MM.1S (cell line): ENCODE results near the gene GFPT1.
"Not testable (repeated sequence)": the region's sequence is repeated elsewhere in the genome, so short reads cannot be mapped to it uniquely, and the experiment has no call there.

Source experiments
- DNase-seq: peaks from one replicate; pipeline ENCODE4 v3.0.0-alpha.2; 2015
- H2AFZ ChIP-seq: fragments of 300-600 bp; sonication (generic); 2 replicates; pipeline ENCODE4 v1.6.0; 2016; ENCODE audit warnings: antibody characterized with exemption, low read length
- H3F3A ChIP-seq: fragments of 300-600 bp; sonication (generic); 2 replicates; pipeline ENCODE4 v1.6.1; 2016; ENCODE audit warnings: mild to moderate bottlenecking, antibody characterized with exemption, low read length, moderate library complexity, mixed read lengths; ENCODE audit not compliant: insufficient read depth
- H3K27ac ChIP-seq: fragments of 300-600 bp; sonication (generic); 2 replicates; pipeline ENCODE4 v1.5.1; 2016; ENCODE audit warnings: mild to moderate bottlenecking, low read length
- H3K27me3 ChIP-seq: fragments of 300-600 bp; sonication (generic); replicated peaks from 2 replicates; pipeline ENCODE4 v1.6.0; 2016; ENCODE audit warnings: low read length; ENCODE audit not compliant: insufficient read depth
- H3K36me3 ChIP-seq: fragments of 300-600 bp; sonication (generic); replicated peaks from 2 replicates; pipeline ENCODE4 v1.6.1; 2016; ENCODE audit warnings: mild to moderate bottlenecking, low read length, mixed read lengths; ENCODE audit not compliant: insufficient read depth
- H3K4me1 ChIP-seq: fragments of 300-600 bp; sonication (generic); 2 replicates; pipeline ENCODE4 v1.6.1; 2016; ENCODE audit warnings: low read length, mixed read lengths
- H3K4me2 ChIP-seq: fragments of 300-600 bp; sonication (generic); 2 replicates; pipeline ENCODE4 v1.6.0; 2016; ENCODE audit warnings: low read depth, low read length
- H3K4me3 ChIP-seq: fragments of 300-600 bp; sonication (generic); 2 replicates; pipeline ENCODE4 v1.5.1; 2016; ENCODE audit warnings: low read length, mixed read lengths
- H3K79me2 ChIP-seq: fragments of 300-600 bp; sonication (generic); 2 replicates; pipeline ENCODE4 v1.6.1; 2016; ENCODE audit warnings: mixed run types, low read length, mixed read lengths
- H3K9ac ChIP-seq: fragments of 300-600 bp; sonication (generic); 2 replicates; pipeline ENCODE4 v1.6.1; 2016; ENCODE audit warnings: low read length, mixed read lengths
- H3K9me2 ChIP-seq: fragments of 300-600 bp; sonication (generic); replicated peaks from 2 replicates; pipeline ENCODE4 v1.6.1; 2016; ENCODE audit warnings: mild to moderate bottlenecking, low read length, mixed read lengths; ENCODE audit not compliant: insufficient read depth
- H3K9me3 ChIP-seq: fragments of 300-600 bp; sonication (generic); replicated peaks from 2 replicates; pipeline ENCODE4 v1.6.1; 2016; ENCODE audit warnings: mild to moderate bottlenecking, low read length, mixed read lengths; ENCODE audit not compliant: insufficient read depth
- H4K20me1 ChIP-seq: fragments of 300-600 bp; sonication (generic); 2 replicates; pipeline ENCODE4 v1.6.1; 2016; ENCODE audit warnings: mild to moderate bottlenecking, low read length, moderate library complexity, mixed read lengths; ENCODE audit not compliant: insufficient read depth
- EZH2 ChIP-seq: fragments of 300-600 bp; sonication (generic); optimal IDR thresholded peaks from 2 replicates; pipeline ENCODE3; 2017; ENCODE audit warnings: low read depth, mild to moderate bottlenecking, antibody characterized with exemption, low read length, mixed read lengths
- EZH2phosphoT487 ChIP-seq: fragments of 300-600 bp; sonication (generic); IDR thresholded peaks from 2 replicates; pipeline ENCODE4 v1.6.1; 2018; ENCODE audit warnings: antibody characterized with exemption, low read length
- TF ChIP-seq, protein P1 (sequence below): fragments of 300-600 bp; sonication (generic); IDR thresholded peaks from 2 replicates; pipeline ENCODE4 v1.5.1; 2016; ENCODE audit warnings: antibody characterized with exemption, low read length, mixed read lengths

The GFPT1 gene

DNA sequence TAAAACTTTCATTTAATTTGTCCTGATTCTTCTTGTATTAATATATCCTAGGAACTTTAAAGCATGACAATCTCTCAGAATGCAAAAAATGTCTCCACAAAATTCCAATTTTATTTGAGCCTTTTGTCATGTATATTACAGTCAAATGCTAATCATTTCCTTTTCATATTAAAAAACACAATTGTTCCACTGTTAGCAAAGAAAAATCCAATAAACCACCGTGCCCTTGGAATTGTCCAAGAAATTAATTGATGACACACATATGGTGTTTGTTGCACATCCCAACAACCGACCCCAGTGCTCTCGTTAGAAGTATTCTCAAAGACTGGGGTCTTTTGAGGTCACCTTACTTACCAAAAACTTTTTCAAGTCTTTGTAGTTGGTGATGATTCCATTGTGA lies 28.1 kb downstream of the GFPT1 start:
- Histone ChIP-seq H3K9me3 (no peaks in the 10 kb centered on the region), H4K20me1 (no peaks in the 10 kb centered on the region), H3F3A (peaks cover 3% of the 10 kb centered on the region; the same call in 1 of the 2 replicates), H2AFZ (no peak overlapping the region), H3K27me3 (no peaks in the 10 kb centered on the region), H3K27ac (no peak overlapping the region), H3K9me2 (no peaks in the 10 kb centered on the region), H3K4me1 (no peaks in the 10 kb centered on the region), H3K79me2 (no peaks in the 10 kb centered on the region), H3K4me3 (no peak overlapping the region), H3K4me2 (no peak overlapping the region), H3K36me3 (peaks cover 22% of the 10 kb centered on the region), H3K9ac (no peak overlapping the region)
- no peak for DNase-seq
- TF ChIP-seq EZH2phosphoT487 (no peak), EZH2 (no peak)
- TF ChIP-seq, protein P1, sequence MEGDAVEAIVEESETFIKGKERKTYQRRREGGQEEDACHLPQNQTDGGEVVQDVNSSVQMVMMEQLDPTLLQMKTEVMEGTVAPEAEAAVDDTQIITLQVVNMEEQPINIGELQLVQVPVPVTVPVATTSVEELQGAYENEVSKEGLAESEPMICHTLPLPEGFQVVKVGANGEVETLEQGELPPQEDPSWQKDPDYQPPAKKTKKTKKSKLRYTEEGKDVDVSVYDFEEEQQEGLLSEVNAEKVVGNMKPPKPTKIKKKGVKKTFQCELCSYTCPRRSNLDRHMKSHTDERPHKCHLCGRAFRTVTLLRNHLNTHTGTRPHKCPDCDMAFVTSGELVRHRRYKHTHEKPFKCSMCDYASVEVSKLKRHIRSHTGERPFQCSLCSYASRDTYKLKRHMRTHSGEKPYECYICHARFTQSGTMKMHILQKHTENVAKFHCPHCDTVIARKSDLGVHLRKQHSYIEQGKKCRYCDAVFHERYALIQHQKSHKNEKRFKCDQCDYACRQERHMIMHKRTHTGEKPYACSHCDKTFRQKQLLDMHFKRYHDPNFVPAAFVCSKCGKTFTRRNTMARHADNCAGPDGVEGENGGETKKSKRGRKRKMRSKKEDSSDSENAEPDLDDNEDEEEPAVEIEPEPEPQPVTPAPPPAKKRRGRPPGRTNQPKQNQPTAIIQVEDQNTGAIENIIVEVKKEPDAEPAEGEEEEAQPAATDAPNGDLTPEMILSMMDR = no peak

DNA sequence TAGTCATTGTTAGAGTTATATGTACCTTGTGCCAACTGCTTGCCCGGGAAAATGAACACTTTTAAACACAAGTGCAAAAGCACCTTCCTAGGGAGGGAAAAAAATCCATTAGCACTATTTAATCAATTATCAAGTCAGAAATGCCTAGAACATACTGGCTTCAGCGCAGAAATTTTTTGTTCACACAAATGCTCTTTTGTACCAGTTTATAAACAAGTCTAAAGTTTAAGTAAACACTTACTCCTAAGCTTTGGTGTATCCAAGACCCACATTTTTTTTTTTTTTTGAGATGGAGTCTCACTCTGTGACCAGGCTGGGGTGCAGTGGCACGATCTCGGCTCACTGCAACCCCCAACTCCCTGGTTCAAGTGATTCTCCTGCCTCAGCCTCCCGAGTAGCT lies 30.6 kb downstream of the GFPT1 start:
- peaks cover 21% of the 10 kb centered on the region for H3K36me3 ChIP-seq

DNA sequence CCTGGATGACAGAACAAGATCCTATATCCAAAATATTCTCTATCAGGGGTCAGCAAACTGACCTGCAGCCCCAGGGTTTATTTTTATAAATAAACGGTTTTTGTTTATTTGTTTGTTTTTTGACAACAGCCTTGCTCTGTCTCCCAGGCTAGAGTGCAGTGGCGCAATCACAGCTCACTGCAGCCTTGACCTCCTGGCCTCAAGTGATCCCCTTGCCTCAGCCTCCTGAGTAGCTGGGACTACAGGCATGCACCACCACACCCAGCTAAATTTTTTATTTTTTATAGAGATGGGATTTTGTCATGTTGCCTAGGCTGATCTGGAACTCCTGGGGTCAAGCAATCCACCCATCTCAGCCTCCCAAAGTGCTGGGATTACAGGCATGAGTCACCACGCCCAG lies 32.1 kb downstream of the GFPT1 start:
- DNase-seq, H3K4me2 ChIP-seq, H2AFZ ChIP-seq, H3K27ac ChIP-seq, H3F3A ChIP-seq, H3K9me2 ChIP-seq, H4K20me1 ChIP-seq, H3K79me2 ChIP-seq, H3K4me1 ChIP-seq, H3K9ac ChIP-seq, H3K27me3 ChIP-seq, H3K9me3 ChIP-seq, H3K4me3 ChIP-seq: not testable (repeated sequence)
- peaks cover 24% of the 10 kb centered on the region for H3K36me3 ChIP-seq

More for the DNA sequence above, 30.6 kb downstream of the GFPT1 start:
- no peak for DNase-seq
- Histone ChIP-seq H3K9me2 (no peaks in the 10 kb centered on the region), H3K4me1 (no peaks in the 10 kb centered on the region), H2AFZ (no peak overlapping the region), H4K20me1 (no peaks in the 10 kb centered on the region), H3K79me2 (no peaks in the 10 kb centered on the region), H3K4me3 (no peak overlapping the region), H3K27me3 (no peaks in the 10 kb centered on the region), H3K27ac (no peak overlapping the region), H3K4me2 (no peak overlapping the region), H3K9me3 (no peaks in the 10 kb centered on the region), H3K9ac (no peak overlapping the region), H3F3A (peaks cover 3% of the 10 kb centered on the region; the same call in 1 of the 2 replicates)
- TF ChIP-seq EZH2 = no peak
- TF ChIP-seq, protein P1 = no peak
- no peak for TF ChIP-seq EZH2phosphoT487

DNA sequence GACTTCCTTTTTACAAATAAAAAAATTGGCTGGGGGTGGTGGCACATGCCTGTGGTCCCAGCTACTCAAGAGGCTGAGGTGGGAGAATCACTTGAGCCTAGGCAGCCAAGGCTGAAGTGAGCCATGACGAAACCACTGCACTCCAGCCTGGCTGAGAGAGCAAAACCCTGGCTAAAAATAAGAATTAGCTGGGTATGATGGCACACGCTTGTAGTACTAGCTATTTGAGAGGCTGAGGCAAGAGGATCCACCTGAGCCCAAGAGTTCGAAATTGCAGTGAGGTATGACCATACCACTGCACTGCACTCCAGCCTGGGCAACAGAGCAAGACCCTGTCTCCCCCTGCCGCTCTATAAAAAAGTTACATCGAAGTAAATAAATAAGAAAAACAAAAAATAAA lies 33.7 kb downstream of the GFPT1 start:
- Histone ChIP-seq H4K20me1 (no peaks in the 10 kb centered on the region), H3K9me3 (no peaks in the 10 kb centered on the region), H3K4me2 (no peak overlapping the region), H3K9me2 (no peaks in the 10 kb centered on the region), H3F3A (peaks cover 3% of the 10 kb centered on the region; the same call in 1 of the 2 replicates), H3K27me3 (no peaks in the 10 kb centered on the region), H2AFZ (no peak overlapping the region), H3K36me3 (peaks cover 25% of the 10 kb centered on the region), H3K4me3 (no peak overlapping the region), H3K4me1 (no peaks in the 10 kb centered on the region), H3K27ac (no peak overlapping the region), H3K9ac (no peak overlapping the region), H3K79me2 (0 out of 2 replicates have a peak, but pooled peaks cover 2% of the 10 kb centered on the region)
- no peak for DNase-seq
- TF ChIP-seq, protein P1 = no peak
- TF ChIP-seq EZH2 (no peak), EZH2phosphoT487 (no peak)
